ENCODE results near the gene NUMBL. TPM values are rescaled to one million over a fixed set of nuclear protein-coding genes. Genes with fewer than 3 reads are reported as not detected.

The NUMBL gene
- total and polyA plus RNA-seq, 9 of the 15 experiments (the other 6 are each of a cell fraction or from before 2014, with no cell fraction given), result 0.39 to 38.6 (median 6.6) TPM

- Histone ChIP-seq H4K20me1 (replicated peaks; ENCODE audit: control insufficient read depth, insufficient read depth, low read length) (no peaks in the 10 kb centered on the region), H3K36me3 (ENCODE audit: control insufficient read depth, insufficient read depth, low read length) (peaks cover 67% of the 10 kb centered on the region; the same call in 2 of the 3 replicates), H3K79me2 (ENCODE audit: control insufficient read depth, insufficient read depth, low read length) (no peaks in the 10 kb centered on the region), H3K4me2 (ENCODE audit: insufficient read depth, low read length) (no peak overlapping the region), H3K27me3 (ENCODE audit: control insufficient read depth in 2 of 2, insufficient read depth in 2 of 2, low read length in 2 of 2) (no peaks in the 10 kb centered on the region), H3K4me1 (replicated peaks in 1 of 2; ENCODE audit: control insufficient read depth in 2 of 2, insufficient read depth in 2 of 2, low read length in 2 of 2) (peaks cover 25 to 43% of the 10 kb centered on the region in 2 experiments), H3K9me1 (ENCODE audit: control insufficient read depth, insufficient read depth, low read length) (no peaks in the 10 kb centered on the region), H2AFZ (ENCODE audit: low read depth, low read length) (no peak overlapping the region), H3K9ac (ENCODE audit: insufficient read depth in 1 of 2, low read depth in 2 of 2, low read length in 2 of 2) (peak overlapping the region in 1 of 2 experiments; percentile 17; a peak in 1 of 4 replicates), H3K27ac (ENCODE audit: extremely low read depth, low read depth, low read length) (no peak overlapping the region), H3K9me3 (replicated peaks; ENCODE audit: control insufficient read depth, insufficient read depth, low read depth, low read length) (no peaks in the 10 kb centered on the region), H3K4me3 (no peak overlapping the region)
- DNase-seq (ENCODE audit: extremely low read depth in 1 of 4, low spot score in 3 of 4), result no peak
- BruUV-seq (replicated peaks), result no TSS peak
- ChIA-PET CTCF (ENCODE audit: low intra/inter-chr PET ratio) (no interaction called here), POLR2A (interaction anchor here (0.8 to 1.2 kb wide), 2 partner anchors 16 to 695 kb away, joined by 3 to 5 read pairs; no protein-coding TSS in a partner anchor)
- ATAC-seq, result no peak
- FAIRE-seq, result no peak
- in situ Hi-C loops (cut with MboI), result no loop called here
- 68% methylated on average over 10 of the region's 11 CpGs for WGBS (ENCODE audit: insufficient coverage, low coverage, missing lambda C conversion rate)
- intact Hi-C loops (cut with micrococcal nuclease), result no loop called here
- TF ChIP-seq CBFA2T2 (conservative IDR thresholded peaks at IDR 0.05) (no peak), HOMEZ (CRISPR knock-in tag; IDR thresholded peaks at IDR 0.05) (no peak), SP1 (CRISPR knock-in tag; IDR thresholded peaks at IDR 0.05) (no peak), GTF2E2 (tag; IDR thresholded peaks at IDR 0.05) (no peak), ZNF75A (CRISPR knock-in tag; IDR thresholded peaks at IDR 0.05) (no peak), ZFP91 (CRISPR knock-in tag; IDR thresholded peaks at IDR 0.05) (no peak), MYBL2 (IDR thresholded peaks at IDR 0.05; ENCODE audit: low read depth) (no peak), MYBL2 (CRISPR knock-in tag; IDR thresholded peaks at IDR 0.05; ENCODE audit: borderline replicate concordance) (no peak), KDM1A (IDR thresholded peaks at IDR 0.05) (no peak), ZFX (CRISPR knock-in tag; IDR thresholded peaks at IDR 0.05) (no peak), HMG20B (CRISPR knock-in tag; IDR thresholded peaks at IDR 0.05) (no peak), ETV6 (IDR thresholded peaks at IDR 0.05; ENCODE audit: borderline replicate concordance in 1 of 2, low read depth in 2 of 2, low read length in 1 of 2) (no peak), ETV6 (CRISPR knock-in tag; IDR thresholded peaks at IDR 0.05; ENCODE audit: borderline replicate concordance) (no peak), SMAD1 (IDR thresholded peaks at IDR 0.05; ENCODE audit: low read depth, low read length, partially characterized antibody) (no peak), ELK1 (CRISPR knock-in tag; IDR thresholded peaks at IDR 0.05) (no peak), ZNF655 (CRISPR knock-in tag; IDR thresholded peaks at IDR 0.05) (no peak), EP300 (IDR thresholded peaks at IDR 0.05; ENCODE audit: low read length) (no peak), SRSF1 (IDR thresholded peaks at IDR 0.05; ENCODE audit: low read depth, low read length) (no peak)
Measured at GRCh38 chr19:40619333-40620160, 70.9 kb downstream of the NUMBL start.

All from K562 (cell line).